Measurements from ENCODE around the gene LRRC41. TPM values are rescaled to one million over a fixed set of nuclear protein-coding genes. Genes with fewer than 3 reads are reported as not detected.

The LRRC41 gene
- total and polyA plus RNA-seq, 9 donors, result 37.5 to 99.8 (median 72.3) TPM

DNA sequence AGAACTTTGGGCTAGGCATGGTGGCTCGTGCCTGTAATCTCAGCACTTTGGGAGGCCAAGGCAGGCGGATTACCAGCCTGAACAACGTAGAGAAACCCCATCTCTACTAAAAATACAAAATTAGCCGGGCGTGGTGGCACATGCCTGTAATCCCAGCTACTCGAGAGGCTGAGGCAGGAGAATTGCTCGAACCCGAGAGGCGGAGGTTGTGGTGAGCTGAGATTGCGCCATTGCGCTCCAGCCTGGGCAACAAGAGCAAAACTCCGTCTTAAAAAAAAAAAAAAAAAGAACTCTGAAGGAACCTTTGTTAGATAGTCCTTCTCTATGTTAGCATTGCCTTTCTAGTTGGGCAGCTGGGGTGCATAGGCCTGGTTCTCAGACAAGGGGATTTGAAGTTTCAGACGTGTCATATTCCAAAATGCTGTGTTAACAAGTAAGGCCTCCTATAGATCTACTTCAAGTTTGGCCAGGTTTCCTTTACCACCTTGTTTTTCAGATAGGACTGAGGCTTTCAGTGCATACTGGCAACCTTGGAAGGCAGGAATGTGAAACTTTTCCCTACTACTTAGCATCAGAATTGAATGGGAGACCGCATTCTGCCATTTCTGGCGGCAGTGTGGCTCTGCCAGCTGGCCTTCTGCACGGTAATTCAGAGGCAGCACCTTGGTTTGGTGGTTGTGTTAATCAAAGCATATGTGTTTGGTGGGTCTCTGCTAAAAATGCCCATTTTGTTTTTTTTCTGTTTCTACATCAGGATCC, 6.2 kb upstream of the LRRC41 start:
- no peak overlapping the region for H3K4me3 ChIP-seq
- TF ChIP-seq, protein P1, sequence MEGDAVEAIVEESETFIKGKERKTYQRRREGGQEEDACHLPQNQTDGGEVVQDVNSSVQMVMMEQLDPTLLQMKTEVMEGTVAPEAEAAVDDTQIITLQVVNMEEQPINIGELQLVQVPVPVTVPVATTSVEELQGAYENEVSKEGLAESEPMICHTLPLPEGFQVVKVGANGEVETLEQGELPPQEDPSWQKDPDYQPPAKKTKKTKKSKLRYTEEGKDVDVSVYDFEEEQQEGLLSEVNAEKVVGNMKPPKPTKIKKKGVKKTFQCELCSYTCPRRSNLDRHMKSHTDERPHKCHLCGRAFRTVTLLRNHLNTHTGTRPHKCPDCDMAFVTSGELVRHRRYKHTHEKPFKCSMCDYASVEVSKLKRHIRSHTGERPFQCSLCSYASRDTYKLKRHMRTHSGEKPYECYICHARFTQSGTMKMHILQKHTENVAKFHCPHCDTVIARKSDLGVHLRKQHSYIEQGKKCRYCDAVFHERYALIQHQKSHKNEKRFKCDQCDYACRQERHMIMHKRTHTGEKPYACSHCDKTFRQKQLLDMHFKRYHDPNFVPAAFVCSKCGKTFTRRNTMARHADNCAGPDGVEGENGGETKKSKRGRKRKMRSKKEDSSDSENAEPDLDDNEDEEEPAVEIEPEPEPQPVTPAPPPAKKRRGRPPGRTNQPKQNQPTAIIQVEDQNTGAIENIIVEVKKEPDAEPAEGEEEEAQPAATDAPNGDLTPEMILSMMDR (IDR thresholded peaks at IDR 0.05), result no peak
- no peak for TF ChIP-seq POLR2A (IDR thresholded peaks at IDR 0.05)
- no peak for TF ChIP-seq EP300 (IDR thresholded peaks at IDR 0.05)
- WGBS, 3 donors, result 90 to 92% (median 91%) methylated on average over 16 of the region's 16 CpGs
- no peak overlapping the region for H3K27ac ChIP-seq
- H3K9me3 ChIP-seq, result peaks cover 0 to 3% of the 10 kb centered on the region in 2 donors
- H3K27me3 ChIP-seq, result no peaks in the 10 kb centered on the region
- H3K36me3 ChIP-seq, result no peaks in the 10 kb centered on the region
- no peak for DNase-seq
- H3K4me1 ChIP-seq (ENCODE audit: insufficient read depth), result peaks cover 6% of the 10 kb centered on the region
- intact Hi-C loops (cut with DNase I), result no loop called here

DNA sequence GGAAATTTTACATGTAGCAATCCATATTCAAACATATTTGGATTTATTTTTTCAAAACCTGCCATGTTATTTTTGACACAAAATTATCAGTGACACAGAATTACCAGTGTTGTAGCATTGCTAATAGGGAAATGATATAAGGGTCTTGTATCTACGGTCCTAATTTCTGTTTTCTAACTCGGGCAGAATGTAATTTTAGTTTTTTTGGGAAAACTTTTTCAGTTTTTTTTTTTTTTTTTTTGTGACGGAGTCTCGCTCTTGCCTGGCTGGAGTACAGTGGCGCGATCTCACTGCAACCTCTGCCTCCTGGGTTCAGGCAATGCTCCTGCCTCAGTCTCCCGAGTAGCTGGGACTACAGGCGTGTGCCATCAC, 2.7 kb upstream of the LRRC41 start:
- Histone ChIP-seq H3K4me1 (ENCODE audit: insufficient read depth) (peaks cover 9% of the 10 kb centered on the region), H3K4me3 (no peak overlapping the region)
- TF ChIP-seq EP300 (IDR thresholded peaks at IDR 0.05) (no peak), POLR2A (IDR thresholded peaks at IDR 0.05) (no peak)
- TF ChIP-seq, protein P1 (IDR thresholded peaks at IDR 0.05), result no peak

DNA sequence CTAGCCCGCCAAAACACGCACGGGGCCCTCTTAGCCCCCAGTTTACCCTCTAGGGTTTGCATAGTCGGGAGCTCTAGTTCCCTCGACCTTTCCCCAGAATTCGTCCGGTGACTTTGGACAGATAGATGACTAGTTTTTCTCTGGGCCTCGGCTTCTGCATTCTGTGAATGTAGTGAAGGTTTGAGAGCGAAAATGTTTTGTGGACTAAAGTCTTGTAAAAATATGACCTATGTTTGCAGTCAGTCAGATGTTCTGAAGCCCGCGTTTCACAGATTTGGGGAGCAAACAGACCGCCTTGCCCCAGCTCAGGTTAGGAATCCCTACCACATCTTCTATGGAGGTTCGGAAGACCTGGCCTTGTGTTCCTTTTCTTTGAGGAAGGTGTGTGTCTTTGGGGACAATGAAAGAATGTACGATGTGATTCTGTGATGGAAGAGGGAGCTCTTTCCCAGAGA, 483 bp upstream of the LRRC41 start:
- H3K36me3 ChIP-seq, result no peaks in the 10 kb centered on the region
- H3K27ac ChIP-seq, result peak overlapping the region in 1 of 2 donors; percentile 97
- H3K27me3 ChIP-seq, result no peaks in the 10 kb centered on the region
- WGBS, 3 donors, result 0% methylated on average over 12 to 14 of the region's 14 CpGs
- H3K9me3 ChIP-seq, result no peaks in the 10 kb centered on the region
- peak overlapping the region; percentile 88 for H3K4me3 ChIP-seq
- DNase-seq, result no peak
- intact Hi-C loops (cut with DNase I), result loop anchor here in 1 of 4 donors (5.0 kb wide), 1 partner anchor 38 kb away; the partner anchor contains the start of gene NSUN4
- TF ChIP-seq, protein P1 (IDR thresholded peaks at IDR 0.05), result no peak
- TF ChIP-seq POLR2A (IDR thresholded peaks at IDR 0.05) (no peak), EP300 (IDR thresholded peaks at IDR 0.05) (no peak)
- H3K4me1 ChIP-seq (ENCODE audit: insufficient read depth), result peaks cover 13% of the 10 kb centered on the region

More for the DNA sequence above, 2.7 kb upstream of the LRRC41 start:
- DNase-seq, result no peak
- Histone ChIP-seq H3K27ac (no peak overlapping the region), H3K9me3 (no peaks in the 10 kb centered on the region), H3K36me3 (no peaks in the 10 kb centered on the region), H3K27me3 (no peaks in the 10 kb centered on the region)
- intact Hi-C loops (cut with DNase I), result no loop called here
- WGBS, 3 donors, result 88 to 93% (median 91%) methylated on average over 8 of the region's 8 CpGs

DNA sequence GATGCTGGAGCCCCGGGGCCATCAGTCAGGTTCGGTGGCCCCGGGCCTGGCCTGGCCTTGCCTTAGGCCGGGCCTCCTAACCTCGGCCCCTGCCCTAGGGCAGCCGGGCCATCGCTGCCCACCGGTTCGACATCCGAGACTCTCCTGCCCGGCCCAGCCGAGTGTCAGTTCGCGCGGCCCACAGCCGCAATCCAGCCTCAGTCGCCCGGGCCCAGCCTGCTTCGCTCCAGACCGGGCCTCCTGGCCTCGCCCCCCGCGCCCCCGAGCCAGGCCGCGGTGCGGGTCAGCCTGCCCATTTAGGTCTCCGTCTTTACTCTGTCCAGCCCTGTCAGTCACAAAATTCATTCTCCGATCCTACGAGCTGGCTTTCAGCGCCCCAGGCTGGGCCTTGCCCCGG, 777 bp downstream of the LRRC41 start:
- H3K9me3 ChIP-seq, result no peaks in the 10 kb centered on the region
- H3K4me3 ChIP-seq, result peak overlapping the region; percentile 88
- no peaks in the 10 kb centered on the region for H3K27me3 ChIP-seq
- H3K4me1 ChIP-seq (ENCODE audit: insufficient read depth), result peaks cover 13% of the 10 kb centered on the region
- intact Hi-C loops (cut with DNase I), result loop anchor here in 2 of 4 donors (1.0 to 5.0 kb wide), 2 partner anchors 38 to 40 kb away; partner anchors contain the start of gene NSUN4 (in 2 of the 2)
- peak in 2 of 5 donors; percentile 39 to 40 for DNase-seq
- no peaks in the 10 kb centered on the region for H3K36me3 ChIP-seq
- peak overlapping the region; percentile 94 to 97 for H3K27ac ChIP-seq
- no peak for TF ChIP-seq EP300 (IDR thresholded peaks at IDR 0.05)
- TF ChIP-seq, protein P1 (IDR thresholded peaks at IDR 0.05), result no peak
- no peak for TF ChIP-seq POLR2A (IDR thresholded peaks at IDR 0.05)
- WGBS, 3 donors, result 1% methylated on average over 17 to 32 of the region's 32 CpGs
